ENCODE results near the gene CDH8.

The CDH8 gene

GRCh38 chr16:61877436-61877835 is 158.8 kb downstream of the CDH8 start:
- no peak overlapping the region for H3K4me3 Mint-ChIP-seq
- H3K27ac Mint-ChIP-seq, result no peak overlapping the region
- H3K4me1 Mint-ChIP-seq, result no peaks in the 10 kb centered on the region
- H3K27me3 Mint-ChIP-seq, result no peaks in the 10 kb centered on the region
- H3K9me3 Mint-ChIP-seq, result peaks cover 6% of the 10 kb centered on the region
- no peaks in the 10 kb centered on the region for H3K36me3 Mint-ChIP-seq
- ATAC-seq, result no peak

GRCh38 chr16:61872778-61873119 is 163.5 kb downstream of the CDH8 start:
- Mint-ChIP-seq H3K4me3 (no peak overlapping the region), H3K36me3 (no peaks in the 10 kb centered on the region), H3K27me3 (no peaks in the 10 kb centered on the region), H3K27ac (no peak overlapping the region), H3K4me1 (no peaks in the 10 kb centered on the region), H3K9me3 (peaks cover 7% of the 10 kb centered on the region)
- ATAC-seq, result no peak

GRCh38 chr16:61871837-61872777 is 164.1 kb downstream of the CDH8 start:
- Mint-ChIP-seq H3K4me1 (no peaks in the 10 kb centered on the region), H3K36me3 (no peaks in the 10 kb centered on the region), H3K4me3 (no peak overlapping the region), H3K9me3 (peaks cover 4% of the 10 kb centered on the region), H3K27ac (no peak overlapping the region), H3K27me3 (no peaks in the 10 kb centered on the region)
- no peak for ATAC-seq

GRCh38 chr16:61862221-61863155 is 173.8 kb downstream of the CDH8 start:
- Mint-ChIP-seq H3K27ac (no peak overlapping the region), H3K4me1 (no peaks in the 10 kb centered on the region), H3K36me3 (no peaks in the 10 kb centered on the region), H3K9me3 (peaks cover 4% of the 10 kb centered on the region), H3K27me3 (no peaks in the 10 kb centered on the region), H3K4me3 (no peak overlapping the region)
- ATAC-seq, result no peak

GRCh38 chr16:61858988-61859387 is 177.2 kb downstream of the CDH8 start:
- H3K9me3 Mint-ChIP-seq, result peaks cover 4% of the 10 kb centered on the region
- H3K4me3 Mint-ChIP-seq, result no peak overlapping the region
- no peak overlapping the region for H3K27ac Mint-ChIP-seq
- no peaks in the 10 kb centered on the region for H3K27me3 Mint-ChIP-seq
- no peaks in the 10 kb centered on the region for H3K4me1 Mint-ChIP-seq
- no peaks in the 10 kb centered on the region for H3K36me3 Mint-ChIP-seq
- no peak for ATAC-seq

- Mint-ChIP-seq H3K27ac (no peak overlapping the region), H3K27me3 (no peaks in the 10 kb centered on the region), H3K4me3 (no peak overlapping the region), H3K4me1 (no peaks in the 10 kb centered on the region), H3K9me3 (peaks cover 6% of the 10 kb centered on the region), H3K36me3 (no peaks in the 10 kb centered on the region)
- ATAC-seq, result no peak
Observed at GRCh38 chr16:61842666-61843065, 193.6 kb downstream of the CDH8 start.

GRCh38 chr16:61836804-61837393 is 199.3 kb downstream of the CDH8 start:
- no peak for ATAC-seq
- Mint-ChIP-seq H3K9me3 (no peaks in the 10 kb centered on the region), H3K27ac (no peak overlapping the region), H3K36me3 (no peaks in the 10 kb centered on the region), H3K4me1 (no peaks in the 10 kb centered on the region), H3K4me3 (no peak overlapping the region), H3K27me3 (no peaks in the 10 kb centered on the region)

- no peak overlapping the region for H3K27ac Mint-ChIP-seq
- no peaks in the 10 kb centered on the region for H3K36me3 Mint-ChIP-seq
- H3K27me3 Mint-ChIP-seq, result no peaks in the 10 kb centered on the region
- peaks cover 2% of the 10 kb centered on the region for H3K9me3 Mint-ChIP-seq
- H3K4me1 Mint-ChIP-seq, result no peaks in the 10 kb centered on the region
- no peak for ATAC-seq
- H3K4me3 Mint-ChIP-seq, result no peak overlapping the region
Observed at GRCh38 chr16:61834082-61834481, 202.2 kb downstream of the CDH8 start.

GRCh38 chr16:61831351-61831917 is 204.8 kb downstream of the CDH8 start:
- Mint-ChIP-seq H3K9me3 (peaks cover 3% of the 10 kb centered on the region), H3K27ac (no peak overlapping the region), H3K4me1 (no peaks in the 10 kb centered on the region), H3K27me3 (no peaks in the 10 kb centered on the region), H3K4me3 (no peak overlapping the region), H3K36me3 (no peaks in the 10 kb centered on the region)
- no peak for ATAC-seq

- no peak overlapping the region for H3K4me3 Mint-ChIP-seq
- H3K4me1 Mint-ChIP-seq, result no peaks in the 10 kb centered on the region
Observed at GRCh38 chr16:61829631-61830030, 206.6 kb downstream of the CDH8 start.

GRCh38 chr16:61823326-61823725 is 212.9 kb downstream of the CDH8 start:
- Mint-ChIP-seq H3K4me1 (no peaks in the 10 kb centered on the region), H3K27me3 (no peaks in the 10 kb centered on the region), H3K4me3 (no peak overlapping the region), H3K36me3 (no peaks in the 10 kb centered on the region), H3K9me3 (peaks cover 2% of the 10 kb centered on the region), H3K27ac (no peak overlapping the region)
- no peak for ATAC-seq

More at GRCh38 chr16:61829631-61830030, 206.6 kb downstream of the CDH8 start:
- H3K36me3 Mint-ChIP-seq, result no peaks in the 10 kb centered on the region
- H3K9me3 Mint-ChIP-seq, result peaks cover 3% of the 10 kb centered on the region
- H3K27me3 Mint-ChIP-seq, result no peaks in the 10 kb centered on the region
- ATAC-seq, result no peak
- no peak overlapping the region for H3K27ac Mint-ChIP-seq

GRCh38 chr16:61820820-61821219 is 215.4 kb downstream of the CDH8 start:
- Mint-ChIP-seq H3K27me3 (no peaks in the 10 kb centered on the region), H3K4me1 (no peaks in the 10 kb centered on the region), H3K4me3 (no peak overlapping the region), H3K36me3 (no peaks in the 10 kb centered on the region), H3K27ac (no peak overlapping the region), H3K9me3 (peaks cover 2% of the 10 kb centered on the region)
- no peak for ATAC-seq

- Mint-ChIP-seq H3K36me3 (no peaks in the 10 kb centered on the region), H3K27me3 (no peaks in the 10 kb centered on the region), H3K4me1 (no peaks in the 10 kb centered on the region), H3K9me3 (peaks cover 2% of the 10 kb centered on the region), H3K4me3 (no peak overlapping the region), H3K27ac (no peak overlapping the region)
- ATAC-seq, result no peak
Observed at GRCh38 chr16:61820398-61820797, 215.8 kb downstream of the CDH8 start.

GRCh38 chr16:61818850-61819249 is 217.4 kb downstream of the CDH8 start:
- H3K27ac Mint-ChIP-seq, result no peak overlapping the region
- no peaks in the 10 kb centered on the region for H3K36me3 Mint-ChIP-seq
- no peaks in the 10 kb centered on the region for H3K27me3 Mint-ChIP-seq
- peaks cover 2% of the 10 kb centered on the region for H3K9me3 Mint-ChIP-seq
- no peak for ATAC-seq
- H3K4me1 Mint-ChIP-seq, result no peaks in the 10 kb centered on the region
- H3K4me3 Mint-ChIP-seq, result no peak overlapping the region
